Smooth muscle cell of bladder (primary cell): ENCODE measurements around the gene CEP126. TPM values are rescaled to one million over a fixed set of nuclear protein-coding genes. Genes with fewer than 3 reads are reported as not detected.

Source experiments
- total RNA-seq: library from RNA; depleted of rRNA; stranded (reverse); fragments of >200 nt; gene quantifications from 2 replicates; pipeline ENCODE4 v1.2.3, GENCODE V29; 2014

CEP126 gene, protein sequence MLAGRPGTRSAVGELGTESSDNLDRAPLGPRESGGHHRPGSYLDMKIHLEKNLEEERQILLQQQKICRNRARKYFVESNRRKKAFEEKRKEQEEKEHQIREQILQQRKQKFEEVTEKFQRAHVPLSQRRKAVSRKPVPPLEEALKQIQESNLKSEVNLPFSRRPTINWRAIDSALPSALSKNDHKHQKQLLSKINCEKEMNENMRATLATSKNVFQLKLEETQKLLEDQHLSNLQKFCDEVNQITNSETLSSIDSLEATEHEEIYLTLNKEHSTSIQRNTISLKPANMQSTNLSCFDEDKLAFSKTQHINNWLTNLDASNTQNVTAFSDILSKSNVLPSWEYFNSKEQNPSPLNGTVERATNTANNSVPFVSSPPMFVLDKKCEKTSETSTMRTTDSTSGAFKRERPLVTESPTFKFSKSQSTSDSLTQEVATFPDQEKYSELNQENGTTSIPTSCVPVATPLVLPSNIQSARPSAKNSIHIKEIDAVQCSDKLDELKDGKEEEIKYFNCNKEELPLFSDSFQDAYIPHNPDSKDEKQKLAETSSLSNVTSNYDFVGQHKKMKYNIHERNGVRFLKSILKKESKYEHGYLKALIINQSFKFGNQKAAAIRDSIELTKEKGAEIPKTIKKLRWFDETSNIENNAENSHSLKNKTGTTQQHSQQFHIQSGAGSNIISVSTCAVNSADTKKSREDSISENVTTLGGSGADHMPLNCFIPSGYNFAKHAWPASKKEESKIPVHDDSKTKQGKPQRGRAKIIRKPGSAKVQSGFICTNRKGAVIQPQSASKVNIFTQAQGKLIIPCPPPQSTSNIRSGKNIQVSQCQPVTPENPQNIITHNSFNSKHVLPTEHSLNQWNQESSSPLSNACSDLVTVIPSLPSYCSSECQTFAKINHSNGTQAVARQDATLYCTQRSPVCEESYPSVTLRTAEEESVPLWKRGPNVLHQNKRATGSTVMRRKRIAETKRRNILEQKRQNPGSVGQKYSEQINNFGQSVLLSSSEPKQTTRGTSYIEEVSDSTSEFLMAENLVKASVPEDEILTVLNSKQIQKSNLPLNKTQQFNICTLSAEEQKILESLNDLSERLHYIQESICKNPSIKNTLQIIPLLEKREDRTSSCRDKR
- total RNA-seq: 1.1 and 1.3 TPM in 2 replicates

DNA sequence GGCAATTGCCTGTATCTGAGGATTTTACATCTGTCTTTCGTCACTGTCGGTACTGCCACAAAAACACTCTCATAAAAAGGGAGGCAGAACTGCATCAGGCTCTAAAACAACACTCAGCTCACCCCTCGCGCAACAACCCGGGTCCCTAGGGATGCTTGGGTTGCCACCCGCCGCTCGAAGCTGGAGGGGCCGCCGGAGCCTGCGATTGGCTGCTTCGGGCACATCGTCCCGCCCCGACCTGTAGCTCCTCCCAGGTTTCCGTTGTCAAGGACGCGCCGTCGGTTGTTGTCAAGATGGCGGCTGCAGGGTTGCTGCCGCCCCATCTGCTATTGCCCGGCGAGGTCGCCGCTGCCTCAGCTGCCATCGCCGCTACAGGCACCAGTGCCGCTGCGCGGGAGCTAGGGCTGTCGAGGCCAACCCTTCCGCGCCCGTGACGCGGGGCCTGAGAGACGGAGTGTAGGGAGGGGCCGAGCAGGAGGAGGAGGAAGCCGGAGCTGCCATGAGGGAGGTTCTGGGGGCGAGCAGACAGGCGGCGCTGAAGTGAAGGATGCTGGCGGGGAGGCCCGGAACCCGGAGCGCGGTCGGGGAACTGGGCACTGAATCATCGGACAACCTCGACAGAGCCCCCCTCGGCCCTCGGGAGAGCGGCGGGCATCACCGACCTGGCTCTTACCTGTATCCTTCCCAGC lies at the start of gene CEP126:
Gene CEP126 (plus strand): TSS at position 273 of the 689 bp plus-strand sequence. CDS start 275 bp downstream, at position 548.

DNA sequence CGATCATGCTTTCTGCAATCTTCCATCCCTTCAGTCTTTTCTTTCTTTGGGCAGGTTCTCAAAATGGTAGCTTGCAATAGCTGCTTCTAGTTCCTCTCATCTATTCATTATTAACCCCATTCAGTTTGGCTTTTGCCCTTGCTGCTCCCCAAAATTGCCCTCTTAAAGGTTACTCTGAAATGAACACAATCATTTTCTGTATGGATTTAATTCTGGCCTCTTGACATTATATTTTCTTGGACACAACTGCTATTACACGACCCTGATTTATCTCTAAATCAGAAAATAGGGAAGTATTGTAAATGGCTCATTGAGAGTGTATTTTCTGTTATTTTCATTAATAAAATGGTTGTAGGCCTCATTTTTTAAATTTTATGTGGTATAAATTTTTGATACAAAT lies 1.6 kb downstream of the CEP126 start, which contains the start of gene ANGPTL5:
Gene ANGPTL5 (minus strand): TSS at position 101 of the 400 bp plus-strand sequence. CDS start 8,613 bp downstream, outside the sequence.

DNA sequence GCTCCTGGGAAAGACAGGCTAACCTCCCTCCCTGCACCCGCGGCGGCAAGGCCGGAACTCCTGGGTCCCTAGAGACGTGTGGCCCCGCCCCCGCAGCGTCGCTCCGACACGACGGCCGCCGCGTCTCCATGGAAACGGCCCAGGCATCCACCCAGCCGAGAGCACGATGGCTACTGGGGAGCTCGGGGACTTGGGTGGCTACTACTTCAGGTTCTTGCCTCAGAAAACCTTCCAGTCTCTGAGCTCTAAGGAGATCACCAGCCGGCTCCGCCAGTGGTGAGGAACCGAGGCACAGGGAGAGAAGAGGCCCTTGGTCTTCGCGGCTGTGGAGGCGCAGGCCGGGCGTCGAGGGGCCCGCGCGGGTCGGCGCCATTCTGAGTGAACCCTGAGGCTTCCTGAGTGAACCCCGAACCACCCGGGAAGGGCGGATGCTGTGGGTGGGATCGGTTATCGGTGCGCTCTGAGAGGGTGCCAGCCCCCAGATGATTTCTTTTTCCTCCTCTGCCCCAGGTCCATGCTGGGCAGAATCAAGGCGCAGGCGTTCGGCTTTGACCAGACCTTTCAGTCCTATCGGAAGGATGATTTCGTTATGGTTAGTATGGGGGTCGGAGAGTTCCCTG lies 132.6 kb downstream of the CEP126 start, which contains the start of gene CFAP300:
Gene CFAP300 (plus strand): TSS at position 133 of the 620 bp plus-strand sequence. CDS start 34 bp downstream, at position 167.

Other genes starting within 250 kb of the CEP126 start
- gene ANGPTL5, start 1.5 kb downstream of the CEP126 start, total RNA-seq: under 0.01 TPM in 2 replicates
- gene CFAP300, start 132.4 kb downstream of the CEP126 start, total RNA-seq: 11.0 and 12.1 TPM in 2 replicates
- 114 and 214 TPM in 2 replicates for gene YAP1, start 195.4 kb downstream of the CEP126 start, total RNA-seq